Tibial artery (tissue), 4 donors: ENCODE data around the gene SLC24A4.

Source experiments
- DNase-seq, 2 donors: peaks; one replicate each; pipeline ENCODE4 v3.0.0-alpha.2; 2019
- H3K27ac ChIP-seq, 2 donors: fragments of 200-600 bp; sonication (generic) in 1 of 2; 1 replicate in 1 of 2; 2 replicates in 1 of 2; pipeline ENCODE4 v1.5.1; 2018 to 2019; ENCODE audit warnings: mild to moderate bottlenecking in 1 of 2
- H3K27me3 ChIP-seq, 2 donors: fragments of 200-600 bp; sonication (generic) in 1 of 2; one replicate each; pipeline versions ENCODE4 v1.5.1 to v1.6.0; 2016 to 2019
- H3K36me3 ChIP-seq, 3 donors: fragments of 200-600 bp; sonication (generic) in 2 of 3; one replicate each; pipeline ENCODE4 v1.5.1; 2016 to 2019; ENCODE audit warnings: mild to moderate bottlenecking in 2 of 3
- H3K4me1 ChIP-seq, 4 donors: fragments of 200-600 bp; sonication (generic) in 2 of 4; 1 replicate in 3 of 4; 2 replicates in 1 of 4; pipeline ENCODE4 v1.5.1; 2016 to 2019
- H3K4me3 ChIP-seq, 2 donors: fragments of 200-600 bp; sonication (generic) in 1 of 2; 1 replicate in 1 of 2; 2 replicates in 1 of 2; pipeline ENCODE4 v1.5.1; 2018 to 2019; ENCODE audit warnings: mild to moderate bottlenecking in 2 of 2
- H3K9me3 ChIP-seq, 3 donors: fragments of 200-600 bp; sonication (generic) in 1 of 3; one replicate each; pipeline ENCODE4 v1.5.1; 2016 to 2019
- CTCF ChIP-seq, 2 experiments: fragments of 200-600 bp in 1 of 2; fragments of 450-650 bp in 1 of 2; IDR thresholded peaks; one replicate each; pipeline ENCODE4 v1.5.1; 2017 to 2019; ENCODE audit warnings: antibody characterized with exemption in 2 of 2, mild to moderate bottlenecking in 1 of 2, moderate library complexity in 1 of 2
- intact Hi-C: fragments of 100-400 bp; cut with DNase I; formaldehyde crosslinking; loops from one replicate; pipeline ENCODE4 v1.15.0; 2023; ENCODE audit warnings: low total_unique reads

SLC24A4 gene

GRCh38 chr14:92292673-92293072 lies 30.3 kb upstream of the SLC24A4 start:
- DNase-seq = no peak
- no peak for TF ChIP-seq CTCF (IDR thresholded peaks at IDR 0.05)
- no peaks in the 10 kb centered on the region for H3K9me3 ChIP-seq
- no peaks in the 10 kb centered on the region for H3K36me3 ChIP-seq
- H3K4me1 ChIP-seq = no peaks in the 10 kb centered on the region
- no peak overlapping the region for H3K27ac ChIP-seq
- intact Hi-C loops = no loop called here
- peaks cover 0 to 3% of the 10 kb centered on the region in 2 donors for H3K27me3 ChIP-seq
- H3K4me3 ChIP-seq = no peak overlapping the region

GRCh38 chr14:92294506-92294905 lies 28.5 kb upstream of the SLC24A4 start:
- H3K4me1 ChIP-seq = no peaks in the 10 kb centered on the region
- no peak overlapping the region for H3K4me3 ChIP-seq
- no peaks in the 10 kb centered on the region for H3K36me3 ChIP-seq
- H3K9me3 ChIP-seq = no peaks in the 10 kb centered on the region
- peaks cover 0 to 7% of the 10 kb centered on the region in 2 donors for H3K27me3 ChIP-seq
- intact Hi-C loops = no loop called here
- no peak for DNase-seq
- no peak overlapping the region for H3K27ac ChIP-seq
- TF ChIP-seq CTCF (IDR thresholded peaks at IDR 0.05) = no peak

- TF ChIP-seq CTCF (IDR thresholded peaks at IDR 0.05) = no peak
- H3K36me3 ChIP-seq = no peaks in the 10 kb centered on the region
- intact Hi-C loops = no loop called here
Measured at GRCh38 chr14:92297818-92298595, 25.0 kb upstream of the SLC24A4 start.

GRCh38 chr14:92302481-92302880 lies 20.5 kb upstream of the SLC24A4 start:
- H3K27me3 ChIP-seq = peaks cover 0 to 12% of the 10 kb centered on the region in 2 donors
- H3K27ac ChIP-seq = no peak overlapping the region
- DNase-seq = no peak
- no peaks in the 10 kb centered on the region for H3K4me1 ChIP-seq
- no peak overlapping the region for H3K4me3 ChIP-seq
- no peaks in the 10 kb centered on the region for H3K36me3 ChIP-seq
- intact Hi-C loops = no loop called here
- no peaks in the 10 kb centered on the region for H3K9me3 ChIP-seq
- no peak for TF ChIP-seq CTCF (IDR thresholded peaks at IDR 0.05)

More at GRCh38 chr14:92297818-92298595, 25.0 kb upstream of the SLC24A4 start:
- no peak for DNase-seq
- Histone ChIP-seq H3K4me1 (no peaks in the 10 kb centered on the region), H3K27ac (no peak overlapping the region), H3K9me3 (no peaks in the 10 kb centered on the region), H3K4me3 (no peak overlapping the region), H3K27me3 (peaks cover 0 to 12% of the 10 kb centered on the region in 2 donors)

- no peak for TF ChIP-seq CTCF (IDR thresholded peaks at IDR 0.05)
- Histone ChIP-seq H3K4me1 (no peaks in the 10 kb centered on the region), H3K36me3 (no peaks in the 10 kb centered on the region), H3K27me3 (peaks cover 0 to 10% of the 10 kb centered on the region in 2 donors), H3K27ac (no peak overlapping the region), H3K4me3 (no peak overlapping the region), H3K9me3 (peaks cover 0 to 5% (median 0%) of the 10 kb centered on the region in 3 donors)
- intact Hi-C loops = no loop called here
- no peak for DNase-seq
Measured at GRCh38 chr14:92308716-92309115, 14.2 kb upstream of the SLC24A4 start.
